ENCODE data around the gene ZNF514. TPM values are rescaled to one million over a fixed set of nuclear protein-coding genes. Genes with fewer than 3 reads are reported as not detected.

Gene ZNF514
- total RNA-seq, 2 donors from 2014 or later: 13.3 to 22.3 TPM

GRCh38 chr2:95113464-95113863 is 46.2 kb downstream of the ZNF514 start:
- Histone ChIP-seq H3K27ac (no peak overlapping the region), H3K4me3 (no peak overlapping the region), H3K27me3 (replicated peaks; ENCODE audit: insufficient read depth) (no peaks in the 10 kb centered on the region), H3K9me3 (no peaks in the 10 kb centered on the region), H3K36me3 (peaks cover 23% of the 10 kb centered on the region), H3K4me1 (ENCODE audit: control insufficient read depth in 1 of 2, low read depth in 2 of 2) (peaks cover 0 to 8% of the 10 kb centered on the region in 2 donors)
- DNase-seq (ENCODE audit: low spot score) (no peak), ATAC-seq (ENCODE audit: insufficient number of reproducible peaks, low FRiP score, low read depth) (no peak)
- TF ChIP-seq CTCF (IDR thresholded peaks at IDR 0.05): no peak

GRCh38 chr2:95110395-95110794 is 49.3 kb downstream of the ZNF514 start:
- DNase-seq (ENCODE audit: low spot score) (no peak), ATAC-seq (ENCODE audit: insufficient number of reproducible peaks, low FRiP score, low read depth) (no peak)
- Histone ChIP-seq H3K4me3 (no peak overlapping the region), H3K27me3 (replicated peaks; ENCODE audit: insufficient read depth) (no peaks in the 10 kb centered on the region), H3K36me3 (peaks cover 49% of the 10 kb centered on the region), H3K4me1 (ENCODE audit: control insufficient read depth in 1 of 2, low read depth in 2 of 2) (peaks cover 0 to 5% of the 10 kb centered on the region in 2 donors), H3K9me3 (no peaks in the 10 kb centered on the region), H3K27ac (no peak overlapping the region)
- no peak for TF ChIP-seq CTCF (IDR thresholded peaks at IDR 0.05)

- Histone ChIP-seq H3K27ac (no peak overlapping the region), H3K4me3 (no peak overlapping the region), H3K27me3 (replicated peaks; ENCODE audit: insufficient read depth) (no peaks in the 10 kb centered on the region), H3K36me3 (peaks cover 56% of the 10 kb centered on the region), H3K4me1 (ENCODE audit: control insufficient read depth in 1 of 2, low read depth in 2 of 2) (no peaks in the 10 kb centered on the region), H3K9me3 (no peaks in the 10 kb centered on the region)
- TF ChIP-seq CTCF (IDR thresholded peaks at IDR 0.05): no peak
- DNase-seq (ENCODE audit: low spot score) (no peak), ATAC-seq (ENCODE audit: insufficient number of reproducible peaks, low FRiP score, low read depth) (no peak)
Measured at GRCh38 chr2:95109260-95109659, 50.4 kb downstream of the ZNF514 start.

DNA sequence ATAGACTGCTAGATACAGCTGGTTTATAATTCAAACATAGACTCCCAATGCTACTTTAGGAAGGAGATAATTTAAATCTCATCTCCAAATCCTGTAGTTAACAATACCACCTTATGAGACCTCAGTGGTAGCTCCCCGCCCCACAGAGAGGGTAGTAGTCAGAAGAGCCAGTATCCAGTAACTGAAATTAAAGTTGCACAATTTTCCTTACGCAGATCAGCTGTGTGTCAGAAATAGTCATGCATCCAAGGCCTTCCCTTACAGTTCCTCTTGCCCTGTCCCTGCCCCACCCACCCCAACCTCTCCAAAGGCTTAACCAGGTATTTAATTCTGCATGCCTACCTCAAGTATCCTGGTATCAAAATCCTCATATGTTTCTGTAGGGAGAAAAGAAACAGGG is 53.6 kb downstream of the ZNF514 start:
- H3K4me1 ChIP-seq (ENCODE audit: control insufficient read depth in 1 of 2, low read depth in 2 of 2): no peaks in the 10 kb centered on the region
- ATAC-seq (ENCODE audit: insufficient number of reproducible peaks, low FRiP score, low read depth) (no peak), DNase-seq (ENCODE audit: low spot score) (no peak)
- no peak overlapping the region for H3K4me3 ChIP-seq
- H3K36me3 ChIP-seq: peaks cover 70% of the 10 kb centered on the region
- TF ChIP-seq CTCF (IDR thresholded peaks at IDR 0.05): no peak
- H3K27me3 ChIP-seq (replicated peaks; ENCODE audit: insufficient read depth): no peaks in the 10 kb centered on the region
- no peaks in the 10 kb centered on the region for H3K9me3 ChIP-seq
- no peak overlapping the region for H3K27ac ChIP-seq

GRCh38 chr2:95104606-95105005 is 55.0 kb downstream of the ZNF514 start:
- peaks cover 81% of the 10 kb centered on the region for H3K36me3 ChIP-seq
- DNase-seq (ENCODE audit: low spot score): no peak
- no peaks in the 10 kb centered on the region for H3K4me1 ChIP-seq (ENCODE audit: control insufficient read depth in 1 of 2, low read depth in 2 of 2)
- H3K27ac ChIP-seq: no peak overlapping the region
- no peak for TF ChIP-seq CTCF (IDR thresholded peaks at IDR 0.05)
- no peak for ATAC-seq (ENCODE audit: insufficient number of reproducible peaks, low FRiP score, low read depth)
- H3K27me3 ChIP-seq (replicated peaks; ENCODE audit: insufficient read depth): no peaks in the 10 kb centered on the region
- no peak overlapping the region for H3K4me3 ChIP-seq
- H3K9me3 ChIP-seq: no peaks in the 10 kb centered on the region

All from thoracic aorta (tissue), 2 donors.